SU-DHL-6 (cell line): ENCODE measurements around the gene KRT12.

Experiments used
- H2AFZ ChIP-seq: fragments of 200-600 bp; sonication (generic); 2 replicates; pipeline ENCODE4 v1.6.1; 2014; ENCODE audit warnings: low read depth, mild to moderate bottlenecking, moderate library complexity, mixed read lengths, antibody characterized with exemption, low read length; ENCODE audit not compliant: severe bottlenecking
- H3F3A ChIP-seq: fragments of 200-600 bp; shearing (Covaris generic); 2 replicates; pipeline ENCODE4 v1.6.0; 2016; ENCODE audit warnings: antibody characterized with exemption, mild to moderate bottlenecking; ENCODE audit not compliant: insufficient read depth
- H3K27ac ChIP-seq: fragments of 200-600 bp; sonication (generic); 2 replicates; pipeline ENCODE4 v1.5.1; 2016; ENCODE audit warnings: low read depth, mild to moderate bottlenecking, low read length, moderate library complexity, mixed read lengths
- H3K27me3 ChIP-seq: fragments of 200-600 bp; sonication (generic), shearing (Covaris generic); 2 replicates; pipeline ENCODE4 v1.6.0; 2014; ENCODE audit warnings: mild to moderate bottlenecking, low read length
- H3K36me3 ChIP-seq: fragments of 200-600 bp; sonication (generic); 2 replicates; pipeline ENCODE4 v1.6.1; 2014; ENCODE audit warnings: mild to moderate bottlenecking, low read length, mixed read lengths
- H3K4me2 ChIP-seq: fragments of 300-600, 200-600 bp; shearing (Covaris generic), sonication (generic); 2 replicates; pipeline ENCODE4 v1.6.0; 2014; ENCODE audit warnings: low read length, low read depth, mild to moderate bottlenecking; ENCODE audit not compliant: poor library complexity, severe bottlenecking
- H3K4me3 ChIP-seq: fragments of 200-600 bp; sonication (generic); 2 replicates; pipeline ENCODE4 v1.5.1; 2014; ENCODE audit warnings: antibody characterized with exemption, low read length, mild to moderate bottlenecking, mixed read lengths; ENCODE audit not compliant: insufficient read depth, poor library complexity, severe bottlenecking
- H3K79me2 ChIP-seq: fragments of 200-600 bp; sonication (generic); 2 replicates; pipeline ENCODE4 v1.6.1; 2014; ENCODE audit warnings: mild to moderate bottlenecking, low read length, moderate library complexity; ENCODE audit not compliant: insufficient read depth
- H3K9ac ChIP-seq: fragments of 200-600 bp; sonication (generic); 2 replicates; pipeline ENCODE4 v1.7.0; 2014; ENCODE audit warnings: mild to moderate bottlenecking, low read length
- H3K9me2 ChIP-seq: fragments of 200-600 bp; sonication (generic); replicated peaks from 2 replicates; pipeline ENCODE4 v1.6.1; 2014; ENCODE audit warnings: low read length; ENCODE audit not compliant: insufficient read depth
- H3K9me3 ChIP-seq: fragments of 200-600 bp; sonication (generic); 2 replicates; pipeline ENCODE4 v1.6.1; 2014; ENCODE audit warnings: low read length, mixed read lengths; ENCODE audit not compliant: insufficient read depth
- H4K20me1 ChIP-seq: fragments of 200-600 bp; sonication (generic); 2 replicates; pipeline ENCODE4 v1.6.1; 2014; ENCODE audit warnings: low read depth, mild to moderate bottlenecking, antibody characterized with exemption, low read length, moderate library complexity, mixed read lengths
- EZH2phosphoT487 ChIP-seq: fragments of 200-600 bp; sonication (generic), shearing (Covaris generic); conservative IDR thresholded peaks from 2 replicates; pipeline ENCODE4 v1.6.1; 2018; ENCODE audit warnings: mild to moderate bottlenecking, antibody characterized with exemption, low read length, moderate library complexity, mixed read lengths
- TF ChIP-seq, protein P1 (sequence below): fragments of 200-600 bp; sonication (generic); IDR thresholded peaks from one replicate; pipeline ENCODE4 v1.5.1; 2017; ENCODE audit warnings: antibody characterized with exemption, mild to moderate bottlenecking, low read length, moderate library complexity; ENCODE audit not compliant: insufficient read depth, poor library complexity, severe bottlenecking

Gene KRT12

DNA sequence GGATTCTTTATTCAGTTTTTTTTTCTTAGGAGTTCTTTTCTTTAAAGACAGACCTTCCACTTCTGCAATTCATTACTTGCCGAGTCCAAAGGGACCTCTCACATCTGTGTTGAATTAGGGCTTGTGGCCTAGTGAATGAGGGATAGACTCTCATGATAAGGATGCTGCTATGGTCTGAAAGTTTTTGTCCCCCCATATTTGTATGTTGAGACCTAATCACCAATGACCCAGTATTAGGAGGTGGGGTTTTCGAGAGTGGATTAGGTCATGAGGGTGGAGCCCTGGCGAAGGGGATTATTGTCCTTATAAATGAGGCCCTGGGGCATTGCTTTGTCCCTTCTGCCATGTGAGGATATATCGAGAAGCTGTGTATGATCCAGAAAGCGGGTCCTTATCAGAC, 9.5 kb downstream of the KRT12 start:
- no peak overlapping the region for H3K9ac ChIP-seq
- no peak overlapping the region for H3K4me2 ChIP-seq
- no peaks in the 10 kb centered on the region for H4K20me1 ChIP-seq
- no peaks in the 10 kb centered on the region for H3K9me3 ChIP-seq
- H3K27ac ChIP-seq: no peak overlapping the region
- H3K79me2 ChIP-seq: no peaks in the 10 kb centered on the region
- no peaks in the 10 kb centered on the region for H3K27me3 ChIP-seq
- H3K9me2 ChIP-seq: no peaks in the 10 kb centered on the region
- H3F3A ChIP-seq: no peaks in the 10 kb centered on the region
- TF ChIP-seq EZH2phosphoT487: no peak
- TF ChIP-seq, protein P1, sequence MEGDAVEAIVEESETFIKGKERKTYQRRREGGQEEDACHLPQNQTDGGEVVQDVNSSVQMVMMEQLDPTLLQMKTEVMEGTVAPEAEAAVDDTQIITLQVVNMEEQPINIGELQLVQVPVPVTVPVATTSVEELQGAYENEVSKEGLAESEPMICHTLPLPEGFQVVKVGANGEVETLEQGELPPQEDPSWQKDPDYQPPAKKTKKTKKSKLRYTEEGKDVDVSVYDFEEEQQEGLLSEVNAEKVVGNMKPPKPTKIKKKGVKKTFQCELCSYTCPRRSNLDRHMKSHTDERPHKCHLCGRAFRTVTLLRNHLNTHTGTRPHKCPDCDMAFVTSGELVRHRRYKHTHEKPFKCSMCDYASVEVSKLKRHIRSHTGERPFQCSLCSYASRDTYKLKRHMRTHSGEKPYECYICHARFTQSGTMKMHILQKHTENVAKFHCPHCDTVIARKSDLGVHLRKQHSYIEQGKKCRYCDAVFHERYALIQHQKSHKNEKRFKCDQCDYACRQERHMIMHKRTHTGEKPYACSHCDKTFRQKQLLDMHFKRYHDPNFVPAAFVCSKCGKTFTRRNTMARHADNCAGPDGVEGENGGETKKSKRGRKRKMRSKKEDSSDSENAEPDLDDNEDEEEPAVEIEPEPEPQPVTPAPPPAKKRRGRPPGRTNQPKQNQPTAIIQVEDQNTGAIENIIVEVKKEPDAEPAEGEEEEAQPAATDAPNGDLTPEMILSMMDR: no peak
- H3K36me3 ChIP-seq: no peaks in the 10 kb centered on the region
- H3K4me3 ChIP-seq: no peak overlapping the region
- H2AFZ ChIP-seq: no peak overlapping the region

DNA sequence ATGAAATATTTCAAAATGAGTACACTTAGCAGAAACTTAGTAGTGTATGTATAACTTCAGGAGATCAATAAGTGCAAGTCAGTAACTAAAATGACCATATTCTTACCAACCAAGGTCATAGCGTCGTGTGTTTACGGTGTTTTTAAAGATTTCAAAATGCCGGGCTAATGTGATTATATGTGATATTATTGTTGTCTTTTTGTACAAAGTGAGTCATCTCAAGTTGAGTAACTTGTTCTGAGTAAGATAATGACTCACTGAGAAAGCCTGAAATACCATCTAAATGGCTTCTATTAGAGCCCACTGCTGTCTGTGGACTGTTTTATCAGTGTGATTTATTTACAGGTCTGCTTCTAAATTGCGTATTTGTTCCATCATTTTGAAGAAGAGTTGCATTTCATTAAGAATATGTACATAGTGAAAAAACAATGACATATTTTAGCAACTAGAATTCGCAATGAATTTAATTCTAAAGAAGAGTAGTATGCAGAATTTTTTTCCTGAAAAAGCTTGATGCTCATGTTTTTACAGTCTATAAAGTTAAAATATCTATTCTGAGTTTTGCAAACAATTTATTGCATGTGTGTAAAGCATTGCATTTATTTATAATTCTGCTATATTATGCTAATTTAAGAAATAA, 12.7 kb downstream of the KRT12 start:
- H3K36me3 ChIP-seq: no peaks in the 10 kb centered on the region
- H3K9me2 ChIP-seq: no peaks in the 10 kb centered on the region
- no peak overlapping the region for H3K4me2 ChIP-seq
- H3K9ac ChIP-seq: no peak overlapping the region
- no peaks in the 10 kb centered on the region for H3K27me3 ChIP-seq
- no peaks in the 10 kb centered on the region for H3K9me3 ChIP-seq
- no peaks in the 10 kb centered on the region for H4K20me1 ChIP-seq
- H3K4me3 ChIP-seq: no peak overlapping the region
- H2AFZ ChIP-seq: no peak overlapping the region
- H3F3A ChIP-seq: no peaks in the 10 kb centered on the region
- H3K79me2 ChIP-seq: no peaks in the 10 kb centered on the region
- no peak for TF ChIP-seq EZH2phosphoT487
- TF ChIP-seq, protein P1: no peak
- H3K27ac ChIP-seq: no peak overlapping the region

DNA sequence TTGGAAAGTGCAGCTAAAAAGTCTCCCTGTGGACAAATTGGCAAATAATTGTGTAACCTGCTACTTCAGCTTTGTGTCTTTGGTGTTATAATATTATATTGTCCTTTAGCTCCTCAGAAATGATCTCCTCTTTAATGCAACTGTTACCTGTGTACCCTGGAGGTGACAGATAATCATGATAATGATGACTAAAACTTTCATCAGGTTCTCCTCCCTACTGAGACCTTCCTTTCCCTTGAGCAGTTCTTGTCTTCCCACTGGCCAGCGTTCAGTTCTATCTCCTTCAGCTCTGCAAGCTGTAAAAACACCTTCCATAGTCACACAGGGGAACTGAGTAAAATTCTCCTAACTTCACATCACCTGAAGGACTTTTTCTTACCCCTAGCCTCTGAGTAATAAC, 14.7 kb downstream of the KRT12 start:
- Histone ChIP-seq H3K4me3 (no peak overlapping the region), H3K9me3 (no peaks in the 10 kb centered on the region), H3K4me2 (no peak overlapping the region), H3K79me2 (no peaks in the 10 kb centered on the region), H3K9me2 (no peaks in the 10 kb centered on the region), H3K27me3 (no peaks in the 10 kb centered on the region), H3K27ac (no peak overlapping the region), H3F3A (no peaks in the 10 kb centered on the region), H3K36me3 (no peaks in the 10 kb centered on the region), H3K9ac (no peak overlapping the region), H4K20me1 (no peaks in the 10 kb centered on the region), H2AFZ (no peak overlapping the region)
- TF ChIP-seq, protein P1: no peak
- no peak for TF ChIP-seq EZH2phosphoT487
